H9 (cell line): Measurements from ENCODE around the gene C1orf105. TPM values are rescaled to one million over a fixed set of nuclear protein-coding genes. Genes with fewer than 3 reads are reported as not detected.

ENCODE experiments used
- DNase-seq: peaks from one replicate; pipeline ENCODE4 v3.0.0-alpha.2; 2017
- H2AFZ ChIP-seq: one replicate; pipeline ENCODE4 v1.6.1; 2013; ENCODE audit warnings: mild to moderate bottlenecking, low read length, control low read depth, moderate library complexity
- H2AK5ac ChIP-seq: 2 replicates; pipeline ENCODE4 v1.6.1; 2013; ENCODE audit warnings: low read length, control low read depth, mixed read lengths; ENCODE audit not compliant: insufficient read length
- H2BK120ac ChIP-seq: one replicate; pipeline ENCODE4 v1.6.1; 2013; ENCODE audit warnings: low read depth, mild to moderate bottlenecking, low read length, control low read depth, inconsistent platforms; ENCODE audit not compliant: poor library complexity, severe bottlenecking
- H2BK12ac ChIP-seq: 2 replicates; pipeline ENCODE4 v1.6.1; 2013; ENCODE audit warnings: low read length, control low read depth, mixed read lengths, low read depth; ENCODE audit not compliant: insufficient read length
- H2BK15ac ChIP-seq: 2 replicates; pipeline ENCODE4 v1.6.1; 2013; ENCODE audit warnings: low read depth, low read length, control low read depth
- H2BK20ac ChIP-seq: one replicate; pipeline ENCODE4 v1.6.1; 2013; ENCODE audit warnings: low read depth, mild to moderate bottlenecking, low read length, control low read depth, inconsistent platforms; ENCODE audit not compliant: poor library complexity, severe bottlenecking
- H2BK5ac ChIP-seq: 2 replicates; pipeline ENCODE4 v1.6.1; 2013; ENCODE audit warnings: low read length, control low read depth, mixed read lengths; ENCODE audit not compliant: insufficient read length
- H3K14ac ChIP-seq: 2 replicates; pipeline ENCODE4 v1.6.1; 2013; ENCODE audit warnings: low read length, control low read depth; ENCODE audit not compliant: insufficient read depth
- H3K18ac ChIP-seq: 2 replicates; pipeline ENCODE4 v1.6.1; 2013; ENCODE audit warnings: low read depth, mild to moderate bottlenecking, mixed read lengths, low read length, control low read depth; ENCODE audit not compliant: insufficient read length
- H3K23ac ChIP-seq: 2 replicates; pipeline ENCODE4 v1.6.1; 2013; ENCODE audit warnings: low read length, control low read depth, mixed read lengths, low read depth; ENCODE audit not compliant: insufficient read length
- H3K23me2 ChIP-seq: 2 replicates; pipeline ENCODE4 v1.6.1; 2013; ENCODE audit warnings: low read depth, mild to moderate bottlenecking, mixed read lengths, low read length, control low read depth; ENCODE audit not compliant: insufficient read length, poor library complexity, severe bottlenecking
- H3K27ac ChIP-seq: 2 replicates; pipeline ENCODE4 v1.5.1; 2013; ENCODE audit warnings: low read length, control low read depth, mixed read lengths, low read depth; ENCODE audit not compliant: insufficient read length
- H3K27me3 ChIP-seq: 2 replicates; pipeline ENCODE4 v1.6.1; 2013; ENCODE audit warnings: low read length, control low read depth, inconsistent platforms; ENCODE audit not compliant: insufficient read depth
- H3K4ac ChIP-seq: 2 replicates; pipeline ENCODE4 v1.6.1; 2013; ENCODE audit warnings: low read depth, mild to moderate bottlenecking, control low read depth, inconsistent platforms, low read length, moderate library complexity
- H3K4me1 ChIP-seq: 2 replicates; pipeline ENCODE4 v1.6.1; 2013; ENCODE audit warnings: low read length, control low read depth, inconsistent platforms; ENCODE audit not compliant: insufficient read depth
- H3K4me2 ChIP-seq: 2 replicates; pipeline ENCODE4 v1.6.1; 2013; ENCODE audit warnings: low read length, control low read depth, mixed read lengths; ENCODE audit not compliant: insufficient read length, insufficient read depth
- H3K56ac ChIP-seq: 2 replicates; pipeline ENCODE4 v1.6.1; 2013; ENCODE audit warnings: low read depth, mild to moderate bottlenecking, mixed read lengths, low read length, control low read depth; ENCODE audit not compliant: insufficient read length
- H3K79me1 ChIP-seq: 2 replicates; pipeline ENCODE4 v1.6.1; 2013; ENCODE audit warnings: low read depth, mild to moderate bottlenecking, moderate library complexity, low read length, control low read depth, inconsistent platforms; ENCODE audit not compliant: insufficient read depth, poor library complexity, severe bottlenecking
- H3K79me2 ChIP-seq: 2 replicates; pipeline ENCODE4 v1.6.1; 2013; ENCODE audit warnings: low read length, control low read depth, inconsistent platforms; ENCODE audit not compliant: insufficient read depth
- H3K9ac ChIP-seq: 2 replicates; pipeline ENCODE4 v1.6.1; 2013; ENCODE audit warnings: low read length, control low read depth, mixed read lengths; ENCODE audit not compliant: insufficient read length; ENCODE audit errors: extremely low read depth
- H3K9me3 ChIP-seq: one replicate; pipeline ENCODE4 v1.6.1; 2013; ENCODE audit warnings: low read depth, low read length, inconsistent platforms; ENCODE audit not compliant: control insufficient read depth
- H3T11ph ChIP-seq: one replicate; pipeline ENCODE4 v1.6.1; 2013; ENCODE audit warnings: mild to moderate bottlenecking, low read length, control low read depth, inconsistent platforms
- H4K20me1 ChIP-seq: one replicate; pipeline ENCODE4 v1.6.1; 2013; ENCODE audit not compliant: control insufficient read depth, insufficient read length, insufficient read depth
- H4K5ac ChIP-seq: 2 replicates; pipeline ENCODE4 v1.6.1; 2013; ENCODE audit warnings: low read depth, mild to moderate bottlenecking, mixed read lengths, low read length, control low read depth; ENCODE audit not compliant: insufficient read length
- H4K8ac ChIP-seq: replicated peaks from 2 replicates; pipeline ENCODE4 v1.6.1; 2013; ENCODE audit warnings: low read length, control low read depth, mixed read lengths, low read depth; ENCODE audit not compliant: insufficient read length
- H4K91ac ChIP-seq: 2 replicates; pipeline ENCODE4 v1.6.1; 2013; ENCODE audit warnings: low read depth, mild to moderate bottlenecking, moderate library complexity, mixed read lengths, low read length, control low read depth; ENCODE audit not compliant: insufficient read length
- H3K27ac Mint-ChIP-seq, 3 experiments: 2 replicates in 2 of 3; 3 replicates in 1 of 3; pipeline ENCODE4 v1.8.0; 2020 to 2021; ENCODE audit warnings: mixed read lengths in 3 of 3, mild to moderate bottlenecking in 1 of 3, moderate library complexity in 1 of 3
- H3K27me3 Mint-ChIP-seq: 2 replicates; pipeline ENCODE4 v1.8.0; 2021; ENCODE audit warnings: low read depth, mild to moderate bottlenecking, moderate library complexity, mixed read lengths
- H3K36me3 Mint-ChIP-seq, 3 experiments: 2 replicates in 2 of 3; 3 replicates in 1 of 3; pipeline ENCODE4 v1.8.0; 2020 to 2021; ENCODE audit warnings: low read depth in 3 of 3, mixed read lengths in 3 of 3; ENCODE audit not compliant: insufficient read depth in 1 of 3
- H3K4me1 Mint-ChIP-seq, 2 experiments: 2 replicates each; pipeline ENCODE4 v1.8.0; 2020; ENCODE audit warnings: mixed read lengths in 2 of 2
- H3K4me3 Mint-ChIP-seq, 2 experiments: 2 replicates in 1 of 2; 3 replicates in 1 of 2; pipeline ENCODE4 v1.8.0; 2020 to 2021; ENCODE audit warnings: mild to moderate bottlenecking in 2 of 2, mixed read lengths in 2 of 2, moderate library complexity in 1 of 2
- H3K9me3 Mint-ChIP-seq, 2 experiments: 2 replicates in 1 of 2; 3 replicates in 1 of 2; pipeline ENCODE4 v1.8.0; 2020; ENCODE audit warnings: mild to moderate bottlenecking in 2 of 2, mixed read lengths in 2 of 2, moderate library complexity in 1 of 2
- CTCF ChIP-seq: fragments of 200-600 bp; sonication (generic); conservative IDR thresholded peaks from 3 replicates; pipeline ENCODE4 v1.8.0; 2021; ENCODE audit warnings: antibody characterized with exemption, mild to moderate bottlenecking
- WGBS: extraction: QIAGEN DNeasy Blood & Tissue Kit; methylation state at CpG from one replicate; pipeline ENCODE4 v1.1.7; 2013; ENCODE audit warnings: missing lambda C conversion rate, low lambda C conversion rate, mixed read lengths; ENCODE audit not compliant: insufficient read length; ENCODE audit errors: extremely low coverage; 5-methylcytosine and 5-hydroxymethylcytosine counted together
- total RNA-seq: library from RNA; stranded (reverse); gene quantifications from 2 replicates; pipeline ENCODE4 v1.2.1, GENCODE V29; 2021

C1orf105 gene
- total RNA-seq, 1 experiment from 2014 or later = not detected

GRCh38 chr1:172380441-172381244 is 39.8 kb upstream of the C1orf105 start:
- Histone ChIP-seq H2AFZ (no peak overlapping the region), H3K27ac (no peak overlapping the region)
- WGBS = no CpG with 5 or more reads among the region's 6 CpGs

More at GRCh38 chr1:172380441-172381244, 39.8 kb upstream of the C1orf105 start:
- Histone ChIP-seq H4K5ac (no peak overlapping the region), H3K23me2 (no peaks in the 10 kb centered on the region), H2BK5ac (no peak overlapping the region), H3K14ac (no peak overlapping the region), H3K23ac (no peak overlapping the region), H4K20me1 (no peaks in the 10 kb centered on the region), H2BK20ac (no peak overlapping the region), H3K4me2 (no peak overlapping the region), H2BK15ac (no peak overlapping the region), H4K8ac (no peak overlapping the region), H3K9me3 (no peaks in the 10 kb centered on the region), H4K91ac (no peak overlapping the region), H3K79me2 (no peaks in the 10 kb centered on the region), H3K79me1 (no peaks in the 10 kb centered on the region), H3K56ac (no peak overlapping the region), H3K4ac (no peak overlapping the region), H3K9ac (no peak overlapping the region), H3K27me3 (no peaks in the 10 kb centered on the region), H3T11ph (no peak overlapping the region), H3K4me1 (peaks cover 5% of the 10 kb centered on the region; the same call in 1 of the 2 replicates), H2AK5ac (no peak overlapping the region), H2BK120ac (no peak overlapping the region), H2BK12ac (no peak overlapping the region), H3K18ac (no peak overlapping the region)
- no peak for TF ChIP-seq CTCF
- Mint-ChIP-seq H3K36me3 (no peaks in the 10 kb centered on the region; a peak in 1 of 7 replicates), H3K27ac (peak overlapping the region in 2 of 3 experiments; percentile 2 to 4; a peak in 3 of 7 replicates), H3K4me1 (peaks cover 34 to 41% of the 10 kb centered on the region in 2 experiments), H3K27me3 (no peaks in the 10 kb centered on the region), H3K9me3 (no peaks in the 10 kb centered on the region), H3K4me3 (no peak overlapping the region)
- no peak for DNase-seq
